ENCODE results near the gene TFF1. TPM values are rescaled to one million over a fixed set of nuclear protein-coding genes. Genes with fewer than 3 reads are reported as not detected.

Gene TFF1
- total RNA-seq, 2 donors from 2014 or later: 233 to 916 TPM

GRCh38 chr21:42360317-42360716 is 6.0 kb downstream of the TFF1 start:
- TF ChIP-seq CTCF (IDR thresholded peaks at IDR 0.05): no peak
- Histone ChIP-seq H3K27me3 (no peaks in the 10 kb centered on the region), H3K9ac (ENCODE audit: low read depth in 2 of 2, low read length in 2 of 2) (no peak overlapping the region), H3K36me3 (no peaks in the 10 kb centered on the region), H3K9me3 (no peaks in the 10 kb centered on the region), H3K4me3 (no peak overlapping the region), H3K4me1 (no peaks in the 10 kb centered on the region), H3K27ac (no peak overlapping the region)
- DNase-seq: no peak
- intact Hi-C loops (cut with DNase I): no loop called here

- Histone ChIP-seq H3K27me3 (no peaks in the 10 kb centered on the region), H3K9me3 (no peaks in the 10 kb centered on the region), H3K27ac (no peak overlapping the region), H3K36me3 (no peaks in the 10 kb centered on the region), H3K4me1 (no peaks in the 10 kb centered on the region), H3K4me3 (no peak overlapping the region), H3K9ac (ENCODE audit: low read depth in 2 of 2, low read length in 2 of 2) (no peak overlapping the region)
- DNase-seq: no peak
- TF ChIP-seq CTCF (IDR thresholded peaks at IDR 0.05): no peak
- intact Hi-C loops (cut with DNase I): no loop called here
Observed at GRCh38 chr21:42358937-42359336, 7.4 kb downstream of the TFF1 start.

- no peaks in the 10 kb centered on the region for H3K27me3 ChIP-seq
- no peak for TF ChIP-seq CTCF (IDR thresholded peaks at IDR 0.05)
- H3K9me3 ChIP-seq: no peaks in the 10 kb centered on the region
- no peak overlapping the region for H3K4me3 ChIP-seq
- H3K27ac ChIP-seq: no peak overlapping the region
- no peaks in the 10 kb centered on the region for H3K4me1 ChIP-seq
- H3K36me3 ChIP-seq: no peaks in the 10 kb centered on the region
- intact Hi-C loops (cut with DNase I): no loop called here
- no peak for DNase-seq
- H3K9ac ChIP-seq (ENCODE audit: low read depth in 2 of 2, low read length in 2 of 2): no peak overlapping the region
Observed at GRCh38 chr21:42358261-42358660, 8.1 kb downstream of the TFF1 start.

- no peaks in the 10 kb centered on the region for H3K27me3 ChIP-seq
- H3K36me3 ChIP-seq: no peaks in the 10 kb centered on the region
- H3K9ac ChIP-seq (ENCODE audit: low read depth in 2 of 2, low read length in 2 of 2): no peak overlapping the region
- no peaks in the 10 kb centered on the region for H3K4me1 ChIP-seq
- no peak for DNase-seq
- no peak for TF ChIP-seq CTCF (IDR thresholded peaks at IDR 0.05)
- H3K27ac ChIP-seq: peak overlapping the region; percentile 32
- intact Hi-C loops (cut with DNase I): no loop called here
- H3K4me3 ChIP-seq: no peak overlapping the region
- no peaks in the 10 kb centered on the region for H3K9me3 ChIP-seq
Observed at GRCh38 chr21:42357307-42357706, 9.0 kb downstream of the TFF1 start.

- Histone ChIP-seq H3K36me3 (no peaks in the 10 kb centered on the region), H3K9ac (ENCODE audit: low read depth in 2 of 2, low read length in 2 of 2) (no peak overlapping the region), H3K27me3 (no peaks in the 10 kb centered on the region), H3K4me3 (no peak overlapping the region), H3K27ac (peak overlapping the region; percentile 32), H3K4me1 (no peaks in the 10 kb centered on the region), H3K9me3 (no peaks in the 10 kb centered on the region)
- intact Hi-C loops (cut with DNase I): no loop called here
- TF ChIP-seq CTCF (IDR thresholded peaks at IDR 0.05): no peak
- DNase-seq: no peak
Observed at GRCh38 chr21:42356650-42357049, 9.7 kb downstream of the TFF1 start.

GRCh38 chr21:42356046-42356445 is 10.3 kb downstream of the TFF1 start:
- Histone ChIP-seq H3K4me3 (no peak overlapping the region), H3K9ac (ENCODE audit: low read depth in 2 of 2, low read length in 2 of 2) (no peak overlapping the region), H3K27ac (no peak overlapping the region), H3K9me3 (no peaks in the 10 kb centered on the region), H3K27me3 (no peaks in the 10 kb centered on the region), H3K4me1 (no peaks in the 10 kb centered on the region), H3K36me3 (no peaks in the 10 kb centered on the region)
- intact Hi-C loops (cut with DNase I): no loop called here
- TF ChIP-seq CTCF (IDR thresholded peaks at IDR 0.05): no peak
- no peak for DNase-seq
